Measurements from ENCODE around the gene MAP4K2. TPM values are rescaled to one million over a fixed set of nuclear protein-coding genes. Genes with fewer than 3 reads are reported as not detected.

Gene MAP4K2
- total and polyA plus RNA-seq, 9 of the 15 experiments (the other 6 are each of a cell fraction or from before 2014, with no cell fraction given), result 0.13 to 14.5 (median 7.3) TPM

- TF ChIP-seq ZNF609 (CRISPR knock-in tag; IDR thresholded peaks at IDR 0.05; ENCODE audit: borderline replicate concordance) (no peak), ATF7 (IDR thresholded peaks at IDR 0.05) (peak; percentile 63; the same call in 1 of the 2 replicates), ZNF253 (CRISPR knock-in tag; conservative IDR thresholded peaks at IDR 0.05) (no peak), ZSCAN29 (IDR thresholded peaks at IDR 0.05) (no peak), HNRNPK (IDR thresholded peaks at IDR 0.05; ENCODE audit: low read depth, low read length, poor library complexity, severe bottlenecking) (no peak), CTBP1 (IDR thresholded peaks at IDR 0.05; ENCODE audit: borderline replicate concordance) (peak; percentile 54), RAD21 (CRISPR knock-in tag; conservative IDR thresholded peaks at IDR 0.05 in 1 of 2, IDR thresholded peaks at IDR 0.05 in 1 of 2) (peak in 1 of 2 experiments; percentile 26; a peak in 2 of 4 replicates), POLR2B (IDR thresholded peaks at IDR 0.05; ENCODE audit: low read depth, partially characterized antibody) (peak; percentile 47), SMAD2 (IDR thresholded peaks at IDR 0.05; ENCODE audit: low read depth, low read length) (no peak), SFPQ (IDR thresholded peaks at IDR 0.05; ENCODE audit: low read depth, low read length) (no peak), ESRRB (CRISPR knock-in tag; IDR thresholded peaks at IDR 0.05; ENCODE audit: borderline replicate concordance) (no peak), ETS1 (conservative IDR thresholded peaks at IDR 0.05; ENCODE audit: control insufficient read depth, low read depth, low read length) (0 out of 2 replicates have a peak, but pooled peaks have one; percentile 40), ELF4 (CRISPR knock-in tag; IDR thresholded peaks at IDR 0.05) (no peak), HDAC2 (IDR thresholded peaks at IDR 0.05) (peak; percentile 53; the same call in 1 of the 2 replicates), SMARCA4 (IDR thresholded peaks at IDR 0.05) (peak; percentile 45; the same call in 1 of the 2 replicates), CEBPB (tag; IDR thresholded peaks at IDR 0.05) (no peak), ZNF639 (CRISPR knock-in tag; conservative IDR thresholded peaks at IDR 0.05 in 1 of 2, IDR thresholded peaks at IDR 0.05 in 1 of 2) (peak in 1 of 2 experiments; percentile 97; a peak in 2 of 4 replicates)
Measured at GRCh38 chr11:64803158-64803845, at the start of gene MAP4K2 (continued).

Data from K562 (cell line).